Gastroesophageal sphincter (tissue), 3 donors: Measurements from ENCODE around the gene NAA20.

ENCODE experiments used
- CTCF ChIP-seq, 4 experiments: fragments of 200-600 bp in 2 of 4; fragments of 450-650 bp in 2 of 4; sonication (generic) in 1 of 4; IDR thresholded peaks; one replicate each; pipeline ENCODE4 v1.5.1; 2017 to 2019; ENCODE audit warnings: antibody characterized with exemption in 4 of 4, mild to moderate bottlenecking in 2 of 4, moderate library complexity in 2 of 4
- EP300 ChIP-seq: sonication (generic); formaldehyde crosslinking; IDR thresholded peaks from one replicate; pipeline ENCODE4 v1.6.1; 2017; ENCODE audit warnings: antibody characterized with exemption, mild to moderate bottlenecking
- POLR2A ChIP-seq, 2 donors: fragments of 450-650 bp; IDR thresholded peaks; one replicate each; pipeline ENCODE4 v1.6.1; 2017; ENCODE audit warnings: antibody characterized with exemption in 2 of 2, mild to moderate bottlenecking in 2 of 2, moderate library complexity in 1 of 2
- POLR2AphosphoS5 ChIP-seq: sonication (generic); formaldehyde crosslinking; IDR thresholded peaks from one replicate; pipeline ENCODE4 v1.6.1; 2017; ENCODE audit warnings: antibody characterized with exemption

GRCh38 chr20:19978511-19979210 is 38.5 kb upstream of the NAA20 start:
- TF ChIP-seq CTCF (IDR thresholded peaks at IDR 0.05) (no peak), POLR2A (IDR thresholded peaks at IDR 0.05) (no peak), EP300 (no peak), POLR2AphosphoS5 (no peak)
